Liver (tissue), 9 donors: Measurements from ENCODE around the gene ERMN. TPM values are rescaled to one million over a fixed set of nuclear protein-coding genes. Genes with fewer than 3 reads are reported as not detected.

Source experiments
- DNase-seq: peaks from one replicate; pipeline ENCODE4 v3.0.0-alpha.2; 2017; ENCODE audit warnings: low spot score
- H3K27ac ChIP-seq, 2 donors: one replicate each; pipeline ENCODE4 v1.7.0; 2013; ENCODE audit warnings: inconsistent platforms in 2 of 2, low read length in 2 of 2, control low read depth in 1 of 2, low read depth in 1 of 2, mild to moderate bottlenecking in 1 of 2
- H3K27me3 ChIP-seq, 4 donors: one replicate each; pipeline versions ENCODE4 v1.6.1 to v1.7.0; 2013; ENCODE audit warnings: low read length in 3 of 4, inconsistent platforms in 1 of 4, mild to moderate bottlenecking in 1 of 4, moderate library complexity in 1 of 4; ENCODE audit not compliant: control insufficient read depth in 4 of 4, insufficient read depth in 4 of 4
- H3K36me3 ChIP-seq, 4 donors: one replicate each; pipeline versions ENCODE4 v1.6.1 to v1.7.0; 2013; ENCODE audit warnings: low read length in 3 of 4, mild to moderate bottlenecking in 3 of 4, low read depth in 1 of 4, moderate library complexity in 1 of 4; ENCODE audit not compliant: control insufficient read depth in 4 of 4, insufficient read depth in 3 of 4
- H3K4me1 ChIP-seq, 4 donors: one replicate each; pipeline versions ENCODE4 v1.6.1 to v1.7.0; 2013; ENCODE audit warnings: low read length in 3 of 4, mild to moderate bottlenecking in 3 of 4, moderate library complexity in 1 of 4; ENCODE audit not compliant: control insufficient read depth in 4 of 4, insufficient read depth in 4 of 4
- H3K4me3 ChIP-seq, 3 donors: one replicate each; pipeline versions ENCODE4 v1.6.1 to v1.7.0; 2013; ENCODE audit warnings: low read length in 3 of 3, control low read depth in 1 of 3, low read depth in 1 of 3, mild to moderate bottlenecking in 1 of 3
- H3K9ac ChIP-seq, 2 donors: one replicate each; pipeline ENCODE4 v1.7.0; 2013; ENCODE audit warnings: low read length in 2 of 2, mild to moderate bottlenecking in 2 of 2, moderate library complexity in 2 of 2, control low read depth in 1 of 2, low read depth in 1 of 2
- H3K9me3 ChIP-seq, 4 donors: one replicate each; pipeline versions ENCODE4 v1.6.1 to v1.7.0; 2013; ENCODE audit warnings: low read length in 3 of 4; ENCODE audit not compliant: control insufficient read depth in 4 of 4
- ATF3 ChIP-seq: IDR thresholded peaks from 2 replicates; pipeline ENCODE4 v1.6.1; 2016; ENCODE audit warnings: antibody characterized with exemption
- CTCF ChIP-seq: fragments of 150-350 bp; IDR thresholded peaks from 2 replicates; pipeline ENCODE4 v1.5.1; 2017; ENCODE audit warnings: improper control_type of control experiment, low read depth, low read length; ENCODE audit not compliant: missing input control
- EGR1 ChIP-seq, 2 donors: IDR thresholded peaks; 2 replicates each; pipeline ENCODE4 v1.6.1; 2016 to 2018; ENCODE audit warnings: antibody characterized with exemption in 2 of 2, low read depth in 2 of 2
- FOXA1 ChIP-seq: IDR thresholded peaks from 2 replicates; pipeline ENCODE4 v1.6.1; 2016; ENCODE audit warnings: antibody characterized with exemption
- FOXA2 ChIP-seq: IDR thresholded peaks from 2 replicates; pipeline ENCODE4 v1.6.1; 2016; ENCODE audit warnings: antibody characterized with exemption
- GABPA ChIP-seq, 2 donors: IDR thresholded peaks in 1 of 2; conservative IDR thresholded peaks in 1 of 2; 2 replicates each; pipeline ENCODE4 v1.6.1; 2016; ENCODE audit warnings: antibody characterized with exemption in 2 of 2, mild to moderate bottlenecking in 1 of 2, moderate library complexity in 1 of 2
- HNF4A ChIP-seq, 2 donors: conservative IDR thresholded peaks; 2 replicates each; pipeline ENCODE4 v1.6.1; 2016; ENCODE audit warnings: antibody characterized with exemption in 2 of 2, mild to moderate bottlenecking in 2 of 2
- HNF4G ChIP-seq: IDR thresholded peaks from 2 replicates; pipeline ENCODE4 v1.6.1; 2016; ENCODE audit warnings: antibody characterized with exemption
- JUND ChIP-seq, 2 donors: IDR thresholded peaks; 2 replicates each; pipeline ENCODE4 v1.6.1; 2016; ENCODE audit warnings: antibody characterized with exemption in 2 of 2
- MAX ChIP-seq: IDR thresholded peaks from 2 replicates; pipeline ENCODE4 v1.6.1; 2016; ENCODE audit warnings: antibody characterized with exemption
- NR2F2 ChIP-seq: IDR thresholded peaks from 2 replicates; pipeline ENCODE4 v1.6.1; 2016; ENCODE audit warnings: antibody characterized with exemption
- RAD21 ChIP-seq, 2 donors: IDR thresholded peaks; 2 replicates each; pipeline ENCODE4 v1.6.1; 2016; ENCODE audit warnings: antibody characterized with exemption in 2 of 2, mild to moderate bottlenecking in 2 of 2
- REST ChIP-seq: IDR thresholded peaks from 2 replicates; pipeline ENCODE4 v1.6.1; 2016; ENCODE audit warnings: antibody characterized with exemption, mild to moderate bottlenecking
- RXRA ChIP-seq, 2 donors: IDR thresholded peaks; 2 replicates each; pipeline ENCODE4 v1.6.1; 2017 to 2018; ENCODE audit warnings: antibody characterized with exemption in 2 of 2, mild to moderate bottlenecking in 1 of 2
- SP1 ChIP-seq: IDR thresholded peaks from 2 replicates; pipeline ENCODE4 v1.6.1; 2018; ENCODE audit warnings: antibody characterized with exemption, mild to moderate bottlenecking
- TAF1 ChIP-seq: conservative IDR thresholded peaks from 2 replicates; pipeline ENCODE4 v1.6.1; 2016; ENCODE audit warnings: antibody characterized with exemption, mild to moderate bottlenecking
- YY1 ChIP-seq: IDR thresholded peaks from 2 replicates; pipeline ENCODE4 v1.6.1; 2016; ENCODE audit warnings: antibody characterized with exemption, mild to moderate bottlenecking
- ZBTB33 ChIP-seq: IDR thresholded peaks from 2 replicates; pipeline ENCODE4 v1.6.1; 2016; ENCODE audit warnings: antibody characterized with exemption
- WGBS: extraction: QIAGEN DNeasy Blood & Tissue Kit; methylation state at CpG from one replicate; pipeline ENCODE4 v1.1.7; 2013; 5-methylcytosine and 5-hydroxymethylcytosine counted together
- polyA plus RNA-seq, 2 donors: library from polyadenylated mRNA; stranded (reverse) in 1 of 2; unstranded in 1 of 2; fragments of 200-250 nt in 1 of 2; fragments of >200 nt in 1 of 2; fragmentation: Nextera tagmentation in 1 of 2; extraction: Ambion mirVana in 1 of 2; gene quantifications; one replicate each; pipeline versions ENCODE4 v1.2.1 to v1.2.3, GENCODE V29; 2013 to 2015
- total RNA-seq, 2 donors: library from RNA; depleted of rRNA; stranded (reverse); fragments of >200 nt; gene quantifications; one replicate each; pipeline ENCODE4 v1.2.3, GENCODE V29; 2014
- donor health status: healthy.
- donor health status: healthy.
- donor health status: healthy.
- donor health status: healthy.
- donor health status: healthy.

The ERMN gene
- total and polyA plus RNA-seq, 4 donors = 0.05 to 0.08 TPM; not detected in 2

- H3K27me3 ChIP-seq = no peaks in the 10 kb centered on the region
- TF ChIP-seq RAD21 (IDR thresholded peaks at IDR 0.05) (no peak), TAF1 (no peak), HNF4A (conservative IDR thresholded peaks at IDR 0.05) (no peak), RXRA (IDR thresholded peaks at IDR 0.05) (no peak), SP1 (no peak), ZBTB33 (no peak), FOXA1 (no peak)
- no peak for DNase-seq
These were observed 5.2 kb downstream of the ERMN start for GRCh38 chr2:157320409-157320808.

GRCh38 chr2:157319795-157320194, 5.8 kb downstream of the ERMN start:
- no peaks in the 10 kb centered on the region for H3K4me1 ChIP-seq
- WGBS = 87% methylated on average over 2 of the region's 2 CpGs
- no peak overlapping the region for H3K27ac ChIP-seq
- H3K9ac ChIP-seq = no peak overlapping the region
- no peaks in the 10 kb centered on the region for H3K9me3 ChIP-seq
- no peaks in the 10 kb centered on the region for H3K36me3 ChIP-seq
- no peak overlapping the region for H3K4me3 ChIP-seq
- no peaks in the 10 kb centered on the region for H3K27me3 ChIP-seq
- DNase-seq = no peak
- TF ChIP-seq JUND (IDR thresholded peaks at IDR 0.05) (no peak), NR2F2 (no peak), FOXA1 (no peak), RAD21 (IDR thresholded peaks at IDR 0.05) (no peak), FOXA2 (no peak), GABPA (IDR thresholded peaks at IDR 0.05 in 1 of 2, conservative IDR thresholded peaks at IDR 0.05 in 1 of 2) (no peak), REST (no peak), TAF1 (no peak), CTCF (no peak), HNF4G (no peak), ZBTB33 (no peak), ATF3 (no peak), YY1 (no peak), HNF4A (conservative IDR thresholded peaks at IDR 0.05) (no peak), MAX (no peak), EGR1 (IDR thresholded peaks at IDR 0.05; ENCODE audit: low read depth in 2 of 2) (no peak), RXRA (IDR thresholded peaks at IDR 0.05) (no peak), SP1 (no peak)

More at GRCh38 chr2:157320409-157320808, 5.2 kb downstream of the ERMN start:
- H3K4me1 ChIP-seq = no peaks in the 10 kb centered on the region
- H3K36me3 ChIP-seq = no peaks in the 10 kb centered on the region
- H3K9ac ChIP-seq = no peak overlapping the region
- no peaks in the 10 kb centered on the region for H3K9me3 ChIP-seq
- H3K27ac ChIP-seq = no peak overlapping the region
- no peak overlapping the region for H3K4me3 ChIP-seq
